Stimulated activated CD4-positive, alpha-beta T cell treated with anti-CD3 and anti-CD28 coated beads, Interleukin-12 subunit alpha, Interleukin-12 subunit beta, amount 100 ng/mL, for 4 hours (primary cell): ENCODE measurements around the gene GRM8.
"Not testable (repeated sequence)": the region's sequence is repeated elsewhere in the genome, so short reads cannot be mapped to it uniquely, and the experiment has no call there.

Experiments
- DNase-seq: peaks from one replicate; pipeline ENCODE4 v3.0.0-alpha.2; 2020

Gene GRM8

DNA sequence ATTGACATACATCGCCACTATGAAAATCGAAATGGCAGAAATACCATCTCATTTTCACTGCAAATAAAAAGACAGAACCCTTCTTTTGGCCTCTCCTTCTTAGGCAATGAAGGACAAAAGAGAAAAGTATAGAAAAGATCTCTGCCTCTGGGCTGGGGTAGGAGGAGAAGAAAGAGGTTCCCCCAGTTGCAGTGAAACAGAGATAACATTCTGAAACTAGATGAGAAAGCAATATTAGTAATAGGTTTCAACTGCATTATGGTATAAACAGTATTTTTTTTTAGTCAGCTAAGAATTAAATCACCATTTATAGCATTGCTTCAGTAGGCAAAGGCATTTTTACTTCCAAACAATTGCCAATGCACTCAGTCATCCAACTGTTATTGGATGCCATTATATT, 347.5 kb downstream of the GRM8 start:
- not testable (repeated sequence) for DNase-seq

- not testable (repeated sequence) for DNase-seq
These were observed 351.5 kb downstream of the GRM8 start for GRCh38 chr7:126901041-126901765.

DNA sequence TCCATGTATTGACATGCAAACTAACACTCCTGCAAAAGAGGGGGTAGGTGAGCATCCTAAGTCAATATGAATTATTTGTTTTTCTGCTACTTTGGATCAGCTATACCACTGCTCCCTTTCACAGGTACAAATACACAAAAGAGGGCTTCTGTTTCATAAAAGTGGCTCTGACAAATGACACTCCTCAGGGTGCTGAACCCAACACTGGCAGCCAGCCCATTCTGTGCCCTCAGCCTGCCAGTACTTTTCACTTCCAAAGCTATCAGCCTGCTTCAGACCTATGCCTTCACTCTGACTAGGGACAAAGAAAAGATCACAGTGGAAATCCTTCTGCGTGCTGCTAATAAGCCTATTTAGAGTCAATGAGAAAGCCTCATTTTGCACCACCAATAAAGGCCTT, 364.8 kb downstream of the GRM8 start:
- DNase-seq = not testable (repeated sequence)

- not testable (repeated sequence) for DNase-seq
These were observed 365.2 kb downstream of the GRM8 start for GRCh38 chr7:126887560-126887959.

DNA sequence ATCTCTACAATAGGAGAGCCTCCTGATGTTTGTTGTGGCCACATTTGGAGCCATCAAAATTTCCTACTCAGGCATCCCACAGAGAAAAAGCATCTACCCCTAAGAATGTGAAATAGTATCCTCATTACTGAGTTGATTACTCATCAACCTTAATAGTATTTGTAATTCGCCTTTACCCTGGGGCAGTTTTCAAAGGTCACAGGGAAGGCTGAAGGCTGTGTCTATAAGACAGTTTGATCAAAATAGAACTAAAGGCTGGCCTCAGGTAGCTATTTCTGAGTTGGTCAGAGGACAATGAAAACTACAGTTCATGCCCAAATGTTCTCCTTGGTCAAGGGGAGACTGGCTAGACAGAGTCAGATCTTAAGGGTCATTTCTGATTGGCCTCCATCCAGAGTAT, 370.0 kb downstream of the GRM8 start:
- not testable (repeated sequence) for DNase-seq

DNA sequence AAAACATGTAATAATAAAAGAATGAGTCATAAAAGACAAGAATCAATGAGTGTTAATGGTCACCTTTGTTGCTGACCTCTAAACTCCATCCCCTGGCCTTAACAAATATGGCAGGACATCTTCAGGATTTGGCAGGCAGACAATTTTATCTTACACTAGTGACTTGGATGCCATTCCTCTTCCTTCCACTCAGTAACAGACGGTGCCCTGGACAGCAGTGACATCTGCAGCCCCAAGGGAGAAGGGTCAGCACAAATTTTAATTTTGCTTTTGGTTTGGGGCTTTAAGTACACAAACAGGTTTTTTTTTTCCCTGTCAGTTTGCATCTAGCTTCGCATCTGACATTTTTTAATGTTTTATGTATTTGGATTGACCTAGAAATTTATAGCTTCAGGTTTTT, 370.8 kb downstream of the GRM8 start:
- not testable (repeated sequence) for DNase-seq

GRCh38 chr7:126881315-126881714, 371.4 kb downstream of the GRM8 start:
- no peak for DNase-seq

GRCh38 chr7:126876536-126876935, 376.2 kb downstream of the GRM8 start:
- DNase-seq = not testable (repeated sequence)

DNA sequence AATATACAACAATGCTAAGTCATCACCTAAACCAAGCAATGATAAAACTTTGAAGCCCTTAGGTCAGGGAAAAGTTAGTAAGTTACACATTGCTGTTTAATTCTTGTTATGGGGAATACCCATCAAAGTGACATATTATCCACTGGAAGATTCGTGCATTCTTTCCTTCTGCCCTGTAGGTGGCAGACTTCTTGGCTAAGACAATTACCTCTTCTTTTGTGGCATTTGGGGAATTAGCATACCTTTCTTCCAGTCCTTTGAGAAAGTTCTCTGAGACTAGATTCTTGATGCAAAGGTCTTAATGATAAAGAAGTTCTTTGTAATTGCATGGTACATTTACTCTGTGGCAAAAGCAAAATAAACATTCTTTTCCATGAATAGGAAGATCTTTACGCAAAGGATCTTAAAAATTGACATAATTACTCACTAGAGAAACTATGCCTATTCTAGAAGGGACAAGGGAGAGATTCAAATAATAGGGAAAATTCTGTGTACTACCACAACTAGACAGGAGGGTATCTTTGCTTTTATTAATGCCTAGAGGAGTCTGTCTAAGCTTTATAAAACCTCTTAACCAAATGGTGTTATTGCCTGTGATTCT, 395.9 kb downstream of the GRM8 start:
- no peak for DNase-seq

DNA sequence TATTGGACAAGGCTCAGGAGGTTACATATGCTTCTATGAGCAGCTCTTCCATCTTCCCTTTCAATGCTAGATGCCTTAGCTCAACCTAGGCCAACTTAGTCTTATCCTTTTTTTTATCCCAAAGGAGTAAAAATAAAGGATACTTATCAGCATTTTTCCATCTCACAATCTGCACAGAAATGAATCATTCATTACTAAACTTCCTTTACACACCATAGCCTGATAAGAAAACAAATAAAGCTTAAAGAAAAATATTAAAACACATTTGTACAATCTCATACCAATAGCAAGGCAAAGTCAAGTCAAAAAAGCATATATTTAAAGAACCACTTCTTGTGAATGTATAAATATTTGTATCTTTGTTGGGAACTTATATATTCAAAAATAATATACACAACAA, 407.4 kb downstream of the GRM8 start:
- no peak for DNase-seq

- DNase-seq = no peak
These were observed 408.9 kb downstream of the GRM8 start for GRCh38 chr7:126843883-126844282.

DNA sequence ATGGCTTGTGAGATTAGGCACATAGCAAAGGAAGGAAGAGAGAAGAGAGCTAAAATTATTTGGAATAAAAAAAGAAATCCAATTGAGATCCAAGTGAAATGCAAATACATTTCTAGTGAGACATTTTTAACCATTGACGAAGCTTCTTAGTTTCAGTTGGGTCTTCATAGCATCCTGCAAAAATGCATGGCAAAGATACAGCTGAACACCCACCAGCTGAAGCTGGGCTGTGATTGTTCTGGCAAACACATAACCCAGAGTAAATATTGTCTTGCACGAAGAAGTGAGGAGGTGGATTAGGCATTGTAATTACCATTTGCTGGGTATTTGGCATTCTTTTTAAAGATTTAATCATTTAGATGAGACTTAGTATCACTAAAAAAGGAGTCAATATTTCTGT, 409.4 kb downstream of the GRM8 start:
- DNase-seq = no peak

DNA sequence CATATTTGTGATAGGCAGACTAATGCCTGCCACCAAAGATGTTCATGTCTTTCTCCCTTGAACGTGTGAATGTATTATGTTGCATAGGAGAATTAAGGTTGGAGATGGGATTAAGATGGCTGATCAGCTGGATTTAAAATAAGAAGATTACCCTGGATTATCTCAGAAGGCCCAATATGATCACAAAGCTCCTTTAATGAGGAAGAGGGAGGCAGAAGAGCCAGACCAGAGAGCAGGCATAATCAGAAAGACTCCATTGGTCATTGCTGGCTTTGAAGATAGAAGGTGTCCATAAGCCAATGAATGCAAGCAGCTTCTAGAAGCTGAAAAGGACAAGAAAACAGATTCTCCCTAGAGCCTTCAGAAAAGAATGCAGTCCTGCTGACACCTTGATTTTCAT, 410.3 kb downstream of the GRM8 start:
- no peak for DNase-seq

DNA sequence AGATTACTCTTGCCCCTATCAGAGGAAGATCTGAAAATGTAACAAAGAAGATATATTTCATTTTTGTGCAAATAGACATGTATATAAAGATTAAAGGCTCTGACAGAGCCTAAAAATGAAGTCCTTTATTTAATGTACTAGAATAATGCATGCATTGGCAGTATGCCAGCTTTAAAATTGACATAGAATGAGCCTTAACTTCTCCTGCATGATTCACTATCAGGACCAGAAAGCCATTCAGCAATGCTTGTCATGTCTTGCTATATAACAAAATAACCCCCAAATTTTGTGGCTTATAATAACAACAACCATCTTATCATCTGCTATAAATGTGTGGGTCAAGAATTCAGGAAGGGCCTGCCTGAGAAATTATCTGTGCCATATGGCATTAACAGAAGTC, 411.9 kb downstream of the GRM8 start:
- DNase-seq = no peak

- no peak for DNase-seq
These were observed 413.1 kb downstream of the GRM8 start for GRCh38 chr7:126839624-126840023.

DNA sequence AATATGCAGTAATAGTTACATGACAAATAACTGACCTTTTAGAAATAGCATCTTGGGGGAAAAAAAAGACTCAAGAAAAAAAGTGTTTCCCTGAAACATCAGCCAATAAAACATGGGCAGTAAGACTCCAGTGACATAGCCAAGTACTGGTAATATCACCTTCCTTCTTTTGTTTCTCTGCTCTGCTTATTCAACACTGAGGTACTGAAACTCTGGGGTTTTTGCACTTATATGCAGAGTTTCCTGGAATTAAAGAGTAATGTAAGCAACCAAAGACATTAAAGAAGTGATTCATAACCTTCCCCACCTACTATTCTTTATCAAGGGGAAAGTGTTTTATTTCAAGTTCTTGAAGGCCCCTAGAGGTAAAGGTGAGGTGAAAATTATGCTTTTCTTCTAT, 414.5 kb downstream of the GRM8 start:
- DNase-seq = no peak

GRCh38 chr7:126831241-126831640, 421.5 kb downstream of the GRM8 start:
- DNase-seq = not testable (repeated sequence)

- no peak for DNase-seq
These were observed 431.8 kb downstream of the GRM8 start for GRCh38 chr7:126820925-126821324.

- no peak for DNase-seq
These were observed 433.6 kb downstream of the GRM8 start for GRCh38 chr7:126819197-126819484.

- DNase-seq = no peak
These were observed 434.1 kb downstream of the GRM8 start for GRCh38 chr7:126818393-126819196.

DNA sequence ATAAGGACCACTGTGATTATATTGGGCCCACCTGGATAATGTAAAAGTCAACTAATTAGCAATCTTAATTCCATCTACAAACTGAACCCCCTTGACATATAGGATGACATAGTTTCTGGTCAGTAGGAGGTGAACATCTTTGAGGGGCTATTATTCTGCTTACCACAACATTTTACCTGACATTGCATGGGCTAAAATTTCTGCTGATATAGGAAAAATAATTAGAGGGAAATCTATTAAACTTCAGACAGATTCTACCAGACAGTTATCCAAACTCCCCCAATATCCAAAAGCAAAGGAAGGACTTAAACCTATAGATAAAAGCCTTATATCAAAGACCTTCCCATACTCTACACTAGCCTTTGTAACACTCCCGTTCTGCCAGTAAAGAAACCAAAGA, 443.6 kb downstream of the GRM8 start:
- no peak for DNase-seq

- no peak for DNase-seq
These were observed 446.1 kb downstream of the GRM8 start for GRCh38 chr7:126806614-126807013.

DNA sequence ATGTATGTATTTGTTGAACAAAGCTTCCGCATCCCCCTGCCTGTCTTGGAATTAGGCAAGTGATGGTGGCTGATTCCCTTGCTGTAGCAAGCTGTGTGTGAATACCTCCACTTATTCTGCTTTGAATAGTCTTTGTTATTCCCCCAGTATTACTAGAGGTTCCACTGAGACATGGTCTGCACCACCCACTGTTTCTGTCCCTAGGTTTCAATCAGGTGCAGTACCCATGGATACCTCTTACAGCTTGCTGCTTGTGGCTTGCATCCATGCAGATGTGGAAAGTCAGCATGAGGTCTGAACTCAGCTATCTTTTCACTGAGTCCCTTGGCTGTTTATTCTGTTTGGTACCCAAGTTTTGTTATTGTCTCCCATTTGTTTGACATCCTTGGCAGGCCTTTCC, 447.4 kb downstream of the GRM8 start:
- no peak for DNase-seq

GRCh38 chr7:126804604-126805003, 448.1 kb downstream of the GRM8 start:
- no peak for DNase-seq
